Activated CD4-positive, alpha-beta T cell treated with anti-CD3 and anti-CD28 coated beads, Interleukin-2, amount 50 U/mL, for 4 hours (primary cell): ENCODE measurements around the gene OR10T2.
"Not testable (repeated sequence)": the region's sequence is repeated elsewhere in the genome, so short reads cannot be mapped to it uniquely, and the experiment has no call there.

ENCODE experiments used
- DNase-seq, 2 experiments: peaks; one replicate each; pipeline ENCODE4 v3.0.0-alpha.2; 2020

Gene OR10T2

DNA sequence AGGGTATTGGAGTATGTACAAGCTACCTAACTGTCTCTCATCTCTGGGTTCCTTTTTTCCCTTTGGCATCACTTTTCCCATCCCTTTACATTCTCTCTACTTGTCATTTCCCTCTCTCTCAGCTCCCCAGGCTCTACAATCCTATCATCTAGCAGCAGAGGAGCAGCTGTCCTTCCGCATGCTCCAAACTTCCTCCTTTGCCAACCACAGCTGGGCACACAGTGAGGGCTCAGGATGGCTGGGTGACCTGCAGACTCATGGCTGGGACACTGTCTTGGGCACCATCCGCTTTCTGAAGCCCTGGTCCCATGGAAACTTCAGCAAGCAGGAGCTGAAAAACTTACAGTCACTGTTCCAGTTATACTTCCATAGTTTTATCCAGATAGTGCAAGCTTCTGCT, 45.0 kb downstream of the OR10T2 start:
- no peak for DNase-seq

DNA sequence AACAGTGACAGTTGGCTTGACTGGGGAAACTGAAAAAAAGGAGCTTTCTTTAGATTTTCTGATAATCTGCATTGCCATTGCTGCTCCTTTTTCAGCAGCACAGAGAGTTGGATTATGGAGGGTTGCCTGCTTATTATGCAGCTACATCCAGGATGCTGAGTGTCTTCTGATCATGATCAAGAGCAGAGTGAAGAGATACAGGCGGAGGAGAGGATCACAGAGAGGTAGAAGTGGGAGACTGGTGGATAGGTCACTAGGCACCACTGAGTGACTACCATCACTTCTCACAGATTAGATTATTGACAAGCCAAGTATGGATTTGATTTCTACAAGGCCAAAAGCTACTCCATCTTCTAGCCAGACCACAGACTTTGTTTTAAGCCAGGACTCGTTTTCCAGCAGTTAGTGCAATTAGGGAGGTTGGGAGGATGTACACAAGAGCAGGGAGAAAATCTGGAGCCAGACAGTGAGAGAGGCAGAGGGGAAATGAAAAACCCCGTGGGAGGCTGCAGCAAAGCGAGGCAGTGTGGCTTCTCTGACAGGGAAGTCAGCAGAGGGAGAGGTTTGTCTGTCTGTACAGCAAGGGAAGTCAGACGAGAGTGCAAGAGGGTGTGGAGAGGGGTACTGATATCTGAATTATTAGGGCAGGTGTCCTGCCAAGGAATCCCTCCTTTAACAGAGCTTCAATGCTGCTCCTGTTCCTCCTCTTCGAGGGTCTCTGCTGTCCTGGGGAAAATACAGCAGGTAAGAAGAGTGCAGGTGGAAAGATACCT, 45.8 kb downstream of the OR10T2 start, which contains the start of gene CD1E:
Gene CD1E, plus strand, starts transcription at position 592 of the 773 bp plus-strand sequence. Its CDS starts 95 bp downstream, at position 687.
- DNase-seq: no peak

DNA sequence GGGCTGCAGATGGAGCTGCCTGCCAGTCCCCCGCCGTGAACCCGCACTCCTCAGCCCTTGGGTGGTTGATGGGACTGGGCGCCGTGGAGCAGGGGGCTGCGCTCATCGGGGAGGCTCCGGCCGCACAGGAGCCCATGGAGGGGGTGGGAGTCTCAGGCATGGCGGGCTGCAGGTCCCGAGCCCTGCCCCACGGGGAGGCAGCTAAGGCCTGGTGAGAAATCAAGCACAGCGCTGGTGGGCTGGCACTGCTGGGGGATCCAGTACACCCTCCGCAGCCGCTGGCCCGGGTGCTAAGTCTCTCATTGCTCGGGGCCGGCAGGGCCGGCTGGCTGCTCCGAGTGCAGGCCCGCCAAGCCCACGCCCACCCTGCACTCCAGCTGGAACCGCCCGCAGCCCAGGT, 50.3 kb downstream of the OR10T2 start:
- DNase-seq: not testable (repeated sequence)
